OCI-LY1 (cell line): Measurements from ENCODE around the gene OR10H5.

Experiments used
- EZH2 ChIP-seq: fragments of 200-600 bp; sonication (generic), shearing (Covaris generic); IDR thresholded peaks from 2 replicates; pipeline ENCODE4 v1.8.0; 2017; ENCODE audit warnings: borderline replicate concordance, mixed run types, mild to moderate bottlenecking, antibody characterized with exemption, low read length, moderate library complexity, mixed read lengths
- TF ChIP-seq, protein P1 (sequence below): fragments of 200-600 bp; sonication (generic), shearing (Covaris generic); IDR thresholded peaks from 2 replicates; pipeline ENCODE4 v1.5.1; 2017; ENCODE audit warnings: mild to moderate bottlenecking, antibody characterized with exemption, low read length, moderate library complexity, mixed read lengths

GRCh38 chr19:15775249-15775648 lies 12.2 kb upstream of the OR10H5 start:
- TF ChIP-seq, protein P1, sequence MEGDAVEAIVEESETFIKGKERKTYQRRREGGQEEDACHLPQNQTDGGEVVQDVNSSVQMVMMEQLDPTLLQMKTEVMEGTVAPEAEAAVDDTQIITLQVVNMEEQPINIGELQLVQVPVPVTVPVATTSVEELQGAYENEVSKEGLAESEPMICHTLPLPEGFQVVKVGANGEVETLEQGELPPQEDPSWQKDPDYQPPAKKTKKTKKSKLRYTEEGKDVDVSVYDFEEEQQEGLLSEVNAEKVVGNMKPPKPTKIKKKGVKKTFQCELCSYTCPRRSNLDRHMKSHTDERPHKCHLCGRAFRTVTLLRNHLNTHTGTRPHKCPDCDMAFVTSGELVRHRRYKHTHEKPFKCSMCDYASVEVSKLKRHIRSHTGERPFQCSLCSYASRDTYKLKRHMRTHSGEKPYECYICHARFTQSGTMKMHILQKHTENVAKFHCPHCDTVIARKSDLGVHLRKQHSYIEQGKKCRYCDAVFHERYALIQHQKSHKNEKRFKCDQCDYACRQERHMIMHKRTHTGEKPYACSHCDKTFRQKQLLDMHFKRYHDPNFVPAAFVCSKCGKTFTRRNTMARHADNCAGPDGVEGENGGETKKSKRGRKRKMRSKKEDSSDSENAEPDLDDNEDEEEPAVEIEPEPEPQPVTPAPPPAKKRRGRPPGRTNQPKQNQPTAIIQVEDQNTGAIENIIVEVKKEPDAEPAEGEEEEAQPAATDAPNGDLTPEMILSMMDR = no peak
- TF ChIP-seq EZH2 = no peak
